Glutamatergic neuron (in vitro differentiated cells): ENCODE data around the gene TCEA2. TPM values are rescaled to one million over a fixed set of nuclear protein-coding genes. Genes with fewer than 3 reads are reported as not detected.

Source experiments
- DNase-seq: peaks from one replicate; pipeline ENCODE4 v3.0.0; 2022
- H3K27ac Mint-ChIP-seq: one replicate; pipeline ENCODE4 v1.8.0; 2020; ENCODE audit warnings: mild to moderate bottlenecking, mixed read lengths, inconsistent platforms; ENCODE audit not compliant: unreplicated experiment
- H3K27me3 Mint-ChIP-seq: one replicate; pipeline ENCODE4 v1.8.0; 2020; ENCODE audit warnings: mild to moderate bottlenecking, moderate library complexity, mixed read lengths, inconsistent platforms; ENCODE audit not compliant: unreplicated experiment
- H3K36me3 Mint-ChIP-seq: one replicate; pipeline ENCODE4 v1.8.0; 2020; ENCODE audit warnings: mild to moderate bottlenecking, mixed read lengths, inconsistent platforms; ENCODE audit not compliant: unreplicated experiment
- H3K4me1 Mint-ChIP-seq: one replicate; pipeline ENCODE4 v1.8.0; 2020; ENCODE audit warnings: mild to moderate bottlenecking, low read depth, mixed read lengths, inconsistent platforms; ENCODE audit not compliant: unreplicated experiment
- H3K4me3 Mint-ChIP-seq: one replicate; pipeline ENCODE4 v1.8.0; 2020; ENCODE audit warnings: mild to moderate bottlenecking, mixed read lengths, inconsistent platforms; ENCODE audit not compliant: unreplicated experiment
- H3K9me3 Mint-ChIP-seq: one replicate; pipeline ENCODE4 v1.8.0; 2020; ENCODE audit warnings: mild to moderate bottlenecking, moderate library complexity, mixed read lengths, inconsistent platforms; ENCODE audit not compliant: unreplicated experiment
- CTCF ChIP-seq: fragments of 200-600 bp; sonication (generic); IDR thresholded peaks from one replicate; pipeline ENCODE4 v1.5.0; 2021; ENCODE audit not compliant: partially characterized antibody, unreplicated experiment
- total RNA-seq: library from RNA; stranded (reverse); fragmentation: NEBNext Ultra II Directional; extraction: Animal tissue kit (Norgen Biotek cat#: 25700); gene quantifications from one replicate; pipeline ENCODE4 v1.2.1, GENCODE V29; 2021; ENCODE audit not compliant: unreplicated experiment

TCEA2 gene
- total RNA-seq, 1 donor from 2014 or later = 102 TPM

DNA sequence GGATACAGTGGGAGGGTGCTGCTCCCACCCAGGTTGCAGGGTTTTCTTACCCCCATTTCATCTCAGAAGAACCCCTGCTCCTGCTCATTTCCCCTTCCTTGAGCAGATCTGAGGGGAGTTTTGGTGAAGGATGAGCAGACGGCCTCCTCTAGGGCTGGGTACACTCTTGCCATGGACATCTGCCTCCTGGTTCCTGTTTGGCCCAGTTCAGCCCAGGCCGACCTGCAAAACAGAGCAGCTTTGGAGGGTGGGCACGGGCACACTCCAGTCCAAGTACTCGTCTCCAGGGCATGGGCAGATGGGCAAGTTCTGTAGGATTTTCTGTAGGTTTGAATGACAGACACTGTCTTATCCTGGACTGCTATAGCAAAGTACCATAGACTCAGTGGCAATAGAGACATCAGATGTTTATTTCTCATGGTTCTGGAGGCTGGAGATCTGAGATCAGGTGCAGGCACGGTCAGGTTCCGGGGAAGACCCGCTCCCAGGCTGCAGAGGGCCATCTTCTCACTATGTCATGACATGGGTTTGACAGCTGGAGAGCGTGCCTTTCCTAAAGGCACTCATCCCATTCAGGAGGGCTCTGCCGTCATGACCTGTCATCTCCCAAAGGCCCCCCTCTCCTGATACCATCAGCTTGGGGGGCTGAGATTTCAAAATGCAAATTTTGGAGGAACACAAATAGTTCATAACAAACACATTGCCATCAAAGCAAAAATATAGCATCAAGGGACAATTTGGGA lies 38.1 kb downstream of the TCEA2 start:
- no peak for TF ChIP-seq CTCF
- DNase-seq = peak; percentile 2
- Mint-ChIP-seq H3K36me3 (peaks cover 5% of the 10 kb centered on the region), H3K4me1 (peaks cover 3% of the 10 kb centered on the region), H3K27me3 (peaks cover 20% of the 10 kb centered on the region), H3K4me3 (peak overlapping the region; percentile 67), H3K9me3 (peaks cover 5% of the 10 kb centered on the region), H3K27ac (no peak overlapping the region)

DNA sequence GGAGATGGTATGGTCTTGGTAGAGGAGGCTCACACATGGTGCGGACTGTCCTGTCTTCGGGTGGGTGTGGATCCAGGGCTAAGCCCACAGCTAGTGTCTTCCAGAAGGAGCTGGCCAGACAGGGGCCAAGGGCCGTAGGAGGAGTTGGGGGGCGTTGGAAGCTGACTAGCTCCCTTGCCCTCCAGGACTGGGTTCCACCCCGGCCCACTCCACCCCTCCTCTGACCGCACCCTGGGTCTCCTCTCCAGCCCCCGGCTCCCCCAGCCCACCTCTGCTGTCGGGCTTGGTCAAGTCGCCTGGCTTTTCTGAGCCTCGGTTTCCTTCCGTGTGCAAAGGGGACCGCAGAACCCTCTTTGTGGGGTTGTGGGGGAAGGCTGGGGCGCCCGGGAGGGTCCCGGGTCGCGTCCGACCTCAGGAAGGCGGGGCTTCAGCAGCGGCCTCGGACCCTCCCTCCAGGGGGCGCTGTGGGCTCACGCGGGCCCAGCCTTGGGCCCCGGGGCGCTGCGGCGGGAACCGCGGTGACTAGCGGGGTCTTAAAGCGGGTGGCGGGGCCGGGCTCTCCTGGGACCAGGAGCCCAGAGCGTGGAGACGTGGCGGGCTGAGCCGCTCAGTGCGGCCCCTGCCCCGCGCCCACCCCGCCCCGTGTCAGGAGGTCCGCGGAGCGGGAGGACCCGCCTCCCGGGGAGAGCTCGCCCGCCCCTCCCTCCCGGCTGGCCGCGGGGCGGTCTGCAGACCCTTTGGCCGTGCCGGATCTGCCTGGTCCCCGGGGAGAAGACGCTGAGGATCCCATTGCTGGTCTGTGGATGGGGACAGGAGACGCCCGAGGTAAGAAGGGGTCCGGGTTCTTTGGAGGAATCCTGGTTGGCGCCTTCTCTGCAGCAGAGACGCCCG lies 39.0 kb downstream of the TCEA2 start:
- no peak overlapping the region for H3K27ac Mint-ChIP-seq
- peaks cover 5% of the 10 kb centered on the region for H3K9me3 Mint-ChIP-seq
- peaks cover 19% of the 10 kb centered on the region for H3K27me3 Mint-ChIP-seq
- TF ChIP-seq CTCF = peak; percentile 95
- peak overlapping the region; percentile 67 for H3K4me3 Mint-ChIP-seq
- peak; percentile 79 for DNase-seq
- peaks cover 3% of the 10 kb centered on the region for H3K4me1 Mint-ChIP-seq
- H3K36me3 Mint-ChIP-seq = peaks cover 1% of the 10 kb centered on the region

DNA sequence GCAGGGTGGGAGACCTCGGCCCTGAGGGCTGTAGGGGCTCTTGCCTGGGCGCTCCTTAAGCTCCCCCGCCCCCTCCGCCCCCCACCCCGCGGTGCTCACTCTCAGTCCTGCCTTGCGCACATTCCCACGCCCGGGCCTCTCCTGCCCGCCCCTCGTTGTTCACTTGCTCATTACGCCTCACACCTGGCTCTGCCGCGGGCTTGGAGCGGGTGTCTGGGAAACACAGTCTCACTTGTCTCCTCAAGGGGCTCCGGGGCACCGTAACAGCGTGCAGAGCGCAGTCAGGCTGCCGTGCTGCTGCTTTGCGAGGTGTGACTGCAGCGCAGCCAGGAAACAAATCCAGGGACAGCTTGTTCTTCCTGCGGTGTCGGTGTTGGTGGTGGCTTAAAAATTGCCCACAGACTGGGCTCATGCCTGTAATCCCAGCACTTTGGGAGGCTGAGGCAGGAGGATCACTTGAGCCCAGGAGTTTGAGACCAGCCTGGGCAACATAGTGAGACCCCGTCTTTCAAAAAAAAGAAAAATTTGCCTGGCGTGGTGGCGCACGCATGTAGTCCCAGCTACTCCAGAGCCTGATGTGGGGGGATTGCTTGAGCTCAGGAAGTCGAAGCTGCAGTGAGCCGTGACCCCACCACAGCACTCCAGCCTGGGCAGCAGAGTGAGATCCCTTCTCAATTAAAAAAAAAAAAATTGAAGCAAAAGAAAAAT lies 39.8 kb downstream of the TCEA2 start:
- H3K27me3 Mint-ChIP-seq = peaks cover 19% of the 10 kb centered on the region
- DNase-seq = peak; percentile 47
- peak overlapping the region; percentile 55 for H3K4me3 Mint-ChIP-seq
- H3K4me1 Mint-ChIP-seq = peaks cover 3% of the 10 kb centered on the region
- H3K27ac Mint-ChIP-seq = no peak overlapping the region
- peaks cover 5% of the 10 kb centered on the region for H3K9me3 Mint-ChIP-seq
- TF ChIP-seq CTCF = no peak
- H3K36me3 Mint-ChIP-seq = no peaks in the 10 kb centered on the region

GRCh38 chr20:64103871-64104666 lies 41.1 kb downstream of the TCEA2 start:
- H3K9me3 Mint-ChIP-seq = peaks cover 9% of the 10 kb centered on the region
- TF ChIP-seq CTCF = no peak
- no peak overlapping the region for H3K4me3 Mint-ChIP-seq
- peak; percentile 4 for DNase-seq
- H3K4me1 Mint-ChIP-seq = peaks cover 7% of the 10 kb centered on the region
- peaks cover 21% of the 10 kb centered on the region for H3K27me3 Mint-ChIP-seq
- no peak overlapping the region for H3K27ac Mint-ChIP-seq
- no peaks in the 10 kb centered on the region for H3K36me3 Mint-ChIP-seq
